ENCODE results near the gene GATAD2A.

Gene GATAD2A

GRCh38 chr19:19464339-19465098 lies 59.0 kb downstream of the GATAD2A start:
- Histone ChIP-seq H3K9me2 (replicated peaks; ENCODE audit: low read depth, low read length) (no peaks in the 10 kb centered on the region), H3K4me3 (ENCODE audit: low read length, poor library complexity, severe bottlenecking) (no peak overlapping the region), H3K4me1 (ENCODE audit: insufficient read depth, low read length, poor library complexity, severe bottlenecking) (peaks cover 41% of the 10 kb centered on the region), H3K9me3 (ENCODE audit: insufficient read depth, low read depth, low read length) (peaks cover 17% of the 10 kb centered on the region), H3K79me2 (ENCODE audit: insufficient read depth, low read length) (peaks cover 90% of the 10 kb centered on the region), H3F3A (ENCODE audit: low read depth) (peaks cover 5% of the 10 kb centered on the region; the same call in 1 of the 2 replicates), H4K20me1 (ENCODE audit: insufficient read depth, low read length, poor library complexity, severe bottlenecking) (peaks cover 13% of the 10 kb centered on the region), H3K36me3 (ENCODE audit: insufficient read depth, low read length) (peaks cover 55% of the 10 kb centered on the region), H2AFZ (ENCODE audit: low read length) (no peak overlapping the region), H3K27me3 (ENCODE audit: insufficient read depth, low read length, poor library complexity, severe bottlenecking) (no peaks in the 10 kb centered on the region), H3K4me2 (ENCODE audit: low read depth, low read length, poor library complexity, severe bottlenecking) (no peak overlapping the region), H3K9ac (ENCODE audit: low read depth, low read length, poor library complexity, severe bottlenecking) (no peak overlapping the region)
- no peak for TF ChIP-seq EZH2phosphoT487 (IDR thresholded peaks at IDR 0.05; ENCODE audit: borderline replicate concordance)
- TF ChIP-seq, protein P1, sequence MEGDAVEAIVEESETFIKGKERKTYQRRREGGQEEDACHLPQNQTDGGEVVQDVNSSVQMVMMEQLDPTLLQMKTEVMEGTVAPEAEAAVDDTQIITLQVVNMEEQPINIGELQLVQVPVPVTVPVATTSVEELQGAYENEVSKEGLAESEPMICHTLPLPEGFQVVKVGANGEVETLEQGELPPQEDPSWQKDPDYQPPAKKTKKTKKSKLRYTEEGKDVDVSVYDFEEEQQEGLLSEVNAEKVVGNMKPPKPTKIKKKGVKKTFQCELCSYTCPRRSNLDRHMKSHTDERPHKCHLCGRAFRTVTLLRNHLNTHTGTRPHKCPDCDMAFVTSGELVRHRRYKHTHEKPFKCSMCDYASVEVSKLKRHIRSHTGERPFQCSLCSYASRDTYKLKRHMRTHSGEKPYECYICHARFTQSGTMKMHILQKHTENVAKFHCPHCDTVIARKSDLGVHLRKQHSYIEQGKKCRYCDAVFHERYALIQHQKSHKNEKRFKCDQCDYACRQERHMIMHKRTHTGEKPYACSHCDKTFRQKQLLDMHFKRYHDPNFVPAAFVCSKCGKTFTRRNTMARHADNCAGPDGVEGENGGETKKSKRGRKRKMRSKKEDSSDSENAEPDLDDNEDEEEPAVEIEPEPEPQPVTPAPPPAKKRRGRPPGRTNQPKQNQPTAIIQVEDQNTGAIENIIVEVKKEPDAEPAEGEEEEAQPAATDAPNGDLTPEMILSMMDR (conservative IDR thresholded peaks at IDR 0.05; ENCODE audit: low read length) = no peak

DNA sequence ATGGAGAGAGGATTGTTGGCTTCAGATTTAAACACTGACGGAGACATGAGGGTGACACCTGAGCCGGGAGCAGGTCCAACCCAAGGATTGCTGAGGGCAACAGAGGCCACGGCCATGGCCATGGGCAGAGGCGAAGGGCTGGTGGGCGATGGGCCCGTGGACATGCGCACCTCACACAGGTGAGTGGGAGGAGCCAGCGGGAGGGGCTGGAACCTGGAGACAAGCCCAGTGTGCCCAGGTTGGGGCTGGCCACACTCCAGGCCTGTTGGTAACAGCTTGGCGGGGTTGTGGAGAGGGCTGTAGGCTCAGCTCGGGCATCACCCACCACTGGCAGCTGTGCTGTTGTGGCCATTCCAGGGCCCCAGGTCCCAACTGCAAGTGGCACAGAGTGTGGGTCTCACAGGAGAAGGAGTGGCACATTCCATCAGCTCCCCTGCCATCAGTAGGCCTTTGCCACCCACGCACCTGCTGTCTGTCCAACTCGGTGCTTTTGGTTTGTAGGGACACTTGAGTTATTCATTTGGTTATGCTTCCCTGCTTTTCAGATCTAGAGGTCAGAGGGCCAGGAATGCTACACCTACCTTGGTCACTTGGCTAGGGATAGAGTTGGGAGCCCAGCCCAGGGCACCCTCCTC lies 60.1 kb downstream of the GATAD2A start:
- Histone ChIP-seq H3K36me3 (ENCODE audit: insufficient read depth, low read length) (peaks cover 55% of the 10 kb centered on the region), H3K4me2 (ENCODE audit: low read depth, low read length, poor library complexity, severe bottlenecking) (no peak overlapping the region), H3K4me3 (ENCODE audit: low read length, poor library complexity, severe bottlenecking) (no peak overlapping the region), H3F3A (ENCODE audit: low read depth) (no peaks in the 10 kb centered on the region), H3K9me2 (replicated peaks; ENCODE audit: low read depth, low read length) (no peaks in the 10 kb centered on the region), H3K79me2 (ENCODE audit: insufficient read depth, low read length) (peaks cover 94% of the 10 kb centered on the region), H3K4me1 (ENCODE audit: insufficient read depth, low read length, poor library complexity, severe bottlenecking) (peaks cover 32% of the 10 kb centered on the region), H3K9me3 (ENCODE audit: insufficient read depth, low read depth, low read length) (peaks cover 17% of the 10 kb centered on the region), H2AFZ (ENCODE audit: low read length) (no peak overlapping the region), H4K20me1 (ENCODE audit: insufficient read depth, low read length, poor library complexity, severe bottlenecking) (peaks cover 13% of the 10 kb centered on the region), H3K27me3 (ENCODE audit: insufficient read depth, low read length, poor library complexity, severe bottlenecking) (no peaks in the 10 kb centered on the region), H3K9ac (ENCODE audit: low read depth, low read length, poor library complexity, severe bottlenecking) (no peak overlapping the region)
- TF ChIP-seq EZH2phosphoT487 (IDR thresholded peaks at IDR 0.05; ENCODE audit: borderline replicate concordance) = no peak
- TF ChIP-seq, protein P1 (conservative IDR thresholded peaks at IDR 0.05; ENCODE audit: low read length) = no peak

GRCh38 chr19:19466201-19466600 lies 60.7 kb downstream of the GATAD2A start:
- Histone ChIP-seq H3K9me2 (replicated peaks; ENCODE audit: low read depth, low read length) (no peaks in the 10 kb centered on the region), H3K4me2 (ENCODE audit: low read depth, low read length, poor library complexity, severe bottlenecking) (no peak overlapping the region), H3F3A (ENCODE audit: low read depth) (no peaks in the 10 kb centered on the region), H3K36me3 (ENCODE audit: insufficient read depth, low read length) (peaks cover 62% of the 10 kb centered on the region), H3K4me3 (ENCODE audit: low read length, poor library complexity, severe bottlenecking) (no peak overlapping the region), H2AFZ (ENCODE audit: low read length) (no peak overlapping the region), H3K4me1 (ENCODE audit: insufficient read depth, low read length, poor library complexity, severe bottlenecking) (peaks cover 26% of the 10 kb centered on the region), H3K9ac (ENCODE audit: low read depth, low read length, poor library complexity, severe bottlenecking) (no peak overlapping the region), H3K27me3 (ENCODE audit: insufficient read depth, low read length, poor library complexity, severe bottlenecking) (no peaks in the 10 kb centered on the region), H4K20me1 (ENCODE audit: insufficient read depth, low read length, poor library complexity, severe bottlenecking) (peaks cover 13% of the 10 kb centered on the region), H3K79me2 (ENCODE audit: insufficient read depth, low read length) (peaks cover 94% of the 10 kb centered on the region), H3K9me3 (ENCODE audit: insufficient read depth, low read depth, low read length) (peaks cover 17% of the 10 kb centered on the region)
- TF ChIP-seq, protein P1 (conservative IDR thresholded peaks at IDR 0.05; ENCODE audit: low read length) = no peak
- TF ChIP-seq EZH2phosphoT487 (IDR thresholded peaks at IDR 0.05; ENCODE audit: borderline replicate concordance) = no peak

Data from Loucy (cell line).